ENCODE measurements around the gene PBX4. TPM values are rescaled to one million over a fixed set of nuclear protein-coding genes. Genes with fewer than 3 reads are reported as not detected.
A peak's percentile ranks its signal among the peaks of the same experiment; 100 is the strongest.

PBX4 gene
- total RNA-seq, 1 donor from 2014 or later: 56.1 TPM

- H3K4me3 Mint-ChIP-seq (ENCODE audit: unreplicated experiment): no peak overlapping the region
- H3K36me3 Mint-ChIP-seq (ENCODE audit: unreplicated experiment): peaks cover 5% of the 10 kb centered on the region
- TF ChIP-seq, protein P1, sequence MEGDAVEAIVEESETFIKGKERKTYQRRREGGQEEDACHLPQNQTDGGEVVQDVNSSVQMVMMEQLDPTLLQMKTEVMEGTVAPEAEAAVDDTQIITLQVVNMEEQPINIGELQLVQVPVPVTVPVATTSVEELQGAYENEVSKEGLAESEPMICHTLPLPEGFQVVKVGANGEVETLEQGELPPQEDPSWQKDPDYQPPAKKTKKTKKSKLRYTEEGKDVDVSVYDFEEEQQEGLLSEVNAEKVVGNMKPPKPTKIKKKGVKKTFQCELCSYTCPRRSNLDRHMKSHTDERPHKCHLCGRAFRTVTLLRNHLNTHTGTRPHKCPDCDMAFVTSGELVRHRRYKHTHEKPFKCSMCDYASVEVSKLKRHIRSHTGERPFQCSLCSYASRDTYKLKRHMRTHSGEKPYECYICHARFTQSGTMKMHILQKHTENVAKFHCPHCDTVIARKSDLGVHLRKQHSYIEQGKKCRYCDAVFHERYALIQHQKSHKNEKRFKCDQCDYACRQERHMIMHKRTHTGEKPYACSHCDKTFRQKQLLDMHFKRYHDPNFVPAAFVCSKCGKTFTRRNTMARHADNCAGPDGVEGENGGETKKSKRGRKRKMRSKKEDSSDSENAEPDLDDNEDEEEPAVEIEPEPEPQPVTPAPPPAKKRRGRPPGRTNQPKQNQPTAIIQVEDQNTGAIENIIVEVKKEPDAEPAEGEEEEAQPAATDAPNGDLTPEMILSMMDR (IDR thresholded peaks at IDR 0.05; ENCODE audit: partially characterized antibody, unreplicated experiment): no peak
- DNase-seq: no peak
- peaks cover 5% of the 10 kb centered on the region for H3K27me3 Mint-ChIP-seq (ENCODE audit: unreplicated experiment)
- no peak overlapping the region for H3K27ac Mint-ChIP-seq (ENCODE audit: unreplicated experiment)
- peaks cover 10% of the 10 kb centered on the region for H3K9me3 Mint-ChIP-seq (ENCODE audit: unreplicated experiment)
- H3K4me1 Mint-ChIP-seq (ENCODE audit: low read depth, unreplicated experiment): peaks cover 6% of the 10 kb centered on the region
Measured at GRCh38 chr19:19544257-19544953, 74.1 kb downstream of the PBX4 start.

GRCh38 chr19:19543640-19544039, 74.8 kb downstream of the PBX4 start:
- Mint-ChIP-seq H3K4me1 (ENCODE audit: low read depth, unreplicated experiment) (peaks cover 10% of the 10 kb centered on the region), H3K9me3 (ENCODE audit: unreplicated experiment) (peaks cover 6% of the 10 kb centered on the region), H3K27me3 (ENCODE audit: unreplicated experiment) (peaks cover 11% of the 10 kb centered on the region), H3K36me3 (ENCODE audit: unreplicated experiment) (no peaks in the 10 kb centered on the region), H3K4me3 (ENCODE audit: unreplicated experiment) (no peak overlapping the region), H3K27ac (ENCODE audit: unreplicated experiment) (no peak overlapping the region)
- no peak for DNase-seq
- TF ChIP-seq, protein P1 (IDR thresholded peaks at IDR 0.05; ENCODE audit: partially characterized antibody, unreplicated experiment): no peak

- TF ChIP-seq, protein P1 (IDR thresholded peaks at IDR 0.05; ENCODE audit: partially characterized antibody, unreplicated experiment): no peak
- Mint-ChIP-seq H3K4me1 (ENCODE audit: low read depth, unreplicated experiment) (peaks cover 12% of the 10 kb centered on the region), H3K9me3 (ENCODE audit: unreplicated experiment) (peaks cover 6% of the 10 kb centered on the region), H3K27me3 (ENCODE audit: unreplicated experiment) (peaks cover 13% of the 10 kb centered on the region), H3K4me3 (ENCODE audit: unreplicated experiment) (no peak overlapping the region), H3K36me3 (ENCODE audit: unreplicated experiment) (no peaks in the 10 kb centered on the region), H3K27ac (ENCODE audit: unreplicated experiment) (no peak overlapping the region)
- DNase-seq: no peak
Measured at GRCh38 chr19:19543101-19543500, 75.4 kb downstream of the PBX4 start.

GRCh38 chr19:19542507-19542906, 76.0 kb downstream of the PBX4 start:
- H3K4me1 Mint-ChIP-seq (ENCODE audit: low read depth, unreplicated experiment): peaks cover 12% of the 10 kb centered on the region
- no peak overlapping the region for H3K4me3 Mint-ChIP-seq (ENCODE audit: unreplicated experiment)
- DNase-seq: no peak
- peaks cover 16% of the 10 kb centered on the region for H3K27me3 Mint-ChIP-seq (ENCODE audit: unreplicated experiment)
- peaks cover 6% of the 10 kb centered on the region for H3K9me3 Mint-ChIP-seq (ENCODE audit: unreplicated experiment)
- no peaks in the 10 kb centered on the region for H3K36me3 Mint-ChIP-seq (ENCODE audit: unreplicated experiment)
- peak overlapping the region; percentile 75 for H3K27ac Mint-ChIP-seq (ENCODE audit: unreplicated experiment)
- TF ChIP-seq, protein P1 (IDR thresholded peaks at IDR 0.05; ENCODE audit: partially characterized antibody, unreplicated experiment): no peak

- Mint-ChIP-seq H3K4me1 (ENCODE audit: low read depth, unreplicated experiment) (peaks cover 12% of the 10 kb centered on the region), H3K27me3 (ENCODE audit: unreplicated experiment) (peaks cover 19% of the 10 kb centered on the region), H3K36me3 (ENCODE audit: unreplicated experiment) (no peaks in the 10 kb centered on the region), H3K9me3 (ENCODE audit: unreplicated experiment) (peaks cover 6% of the 10 kb centered on the region), H3K4me3 (ENCODE audit: unreplicated experiment) (no peak overlapping the region), H3K27ac (ENCODE audit: unreplicated experiment) (no peak overlapping the region)
- peak; percentile 13 for DNase-seq
- TF ChIP-seq, protein P1 (IDR thresholded peaks at IDR 0.05; ENCODE audit: partially characterized antibody, unreplicated experiment): no peak
Measured at GRCh38 chr19:19541616-19542015, 76.9 kb downstream of the PBX4 start.
